Upper lobe of right lung (tissue), 1 donor: ENCODE measurements around the gene KCNIP1. TPM values are rescaled to one million over a fixed set of nuclear protein-coding genes. Genes with fewer than 3 reads are reported as not detected.

Experiments
- ATAC-seq: fragments of 200-7000 bp; cut with Tn5 transposase; one replicate; pipeline ENCODE4 v1.9.1; 2020; ENCODE audit warnings: mild to moderate bottlenecking, moderate library complexity
- DNase-seq: peaks from one replicate; pipeline ENCODE4 v3.0.0-alpha.2; 2020
- H3K27ac ChIP-seq: fragments of 200-600 bp; one replicate; pipeline ENCODE4 v1.8.0; 2022
- H3K27me3 ChIP-seq: fragments of 200-600 bp; one replicate; pipeline ENCODE4 v1.8.0; 2022; ENCODE audit warnings: mild to moderate bottlenecking
- H3K36me3 ChIP-seq: fragments of 200-600 bp; one replicate; pipeline ENCODE4 v1.8.0; 2022
- H3K4me1 ChIP-seq: fragments of 200-600 bp; one replicate; pipeline ENCODE4 v1.8.0; 2022
- H3K4me3 ChIP-seq: fragments of 200-600 bp; one replicate; pipeline ENCODE4 v1.8.0; 2022; ENCODE audit warnings: mild to moderate bottlenecking
- H3K9me3 ChIP-seq: fragments of 200-600 bp; one replicate; pipeline ENCODE4 v1.8.0; 2022
- CTCF ChIP-seq: fragments of 200-600 bp; IDR thresholded peaks from one replicate; pipeline ENCODE4 v1.8.0; 2022; ENCODE audit warnings: antibody characterized with exemption
- intact Hi-C: fragments of 100-400 bp; cut with DNase I; formaldehyde crosslinking; loops from one replicate; pipeline ENCODE4 v1.11.0; 2022
- total RNA-seq: library from RNA; stranded (reverse); fragmentation: NEBNext Ultra II Directional; extraction: Animal tissue kit (Norgen Biotek cat#: 25700); gene quantifications from one replicate; pipeline ENCODE4 v1.2.1, GENCODE V29; 2021
- donor health status: DM: no; HTN: yes; CAD: no; lungs with severe emphysema.

KCNIP1 gene
- total RNA-seq, 1 donor from 2014 or later = 2.7 TPM

- no peak overlapping the region for H3K27ac ChIP-seq
- DNase-seq (no peak), ATAC-seq (no peak)
- H3K36me3 ChIP-seq = no peaks in the 10 kb centered on the region
- H3K9me3 ChIP-seq = no peaks in the 10 kb centered on the region
- TF ChIP-seq CTCF = no peak
- H3K4me1 ChIP-seq = no peaks in the 10 kb centered on the region
- peaks cover 13% of the 10 kb centered on the region for H3K27me3 ChIP-seq
- intact Hi-C loops = no loop called here
- no peak overlapping the region for H3K4me3 ChIP-seq
Measured at GRCh38 chr5:170711300-170711699, 207.5 kb downstream of the KCNIP1 start.

- intact Hi-C loops = no loop called here
- Histone ChIP-seq H3K27me3 (peaks cover 14% of the 10 kb centered on the region), H3K27ac (no peak overlapping the region), H3K4me3 (no peak overlapping the region), H3K36me3 (no peaks in the 10 kb centered on the region), H3K9me3 (no peaks in the 10 kb centered on the region), H3K4me1 (no peaks in the 10 kb centered on the region)
- no peak for TF ChIP-seq CTCF
- DNase-seq (no peak), ATAC-seq (no peak)
Measured at GRCh38 chr5:170715141-170715540, 211.3 kb downstream of the KCNIP1 start.

- no peak overlapping the region for H3K4me3 ChIP-seq
- H3K27ac ChIP-seq = no peak overlapping the region
- no peak for ATAC-seq
- TF ChIP-seq CTCF = no peak
- intact Hi-C loops = no loop called here
- no peak for DNase-seq
- peaks cover 23% of the 10 kb centered on the region for H3K27me3 ChIP-seq
- H3K4me1 ChIP-seq = no peaks in the 10 kb centered on the region
- H3K9me3 ChIP-seq = no peaks in the 10 kb centered on the region
- no peaks in the 10 kb centered on the region for H3K36me3 ChIP-seq
Measured at GRCh38 chr5:170716396-170716795, 212.6 kb downstream of the KCNIP1 start.

- Histone ChIP-seq H3K9me3 (no peaks in the 10 kb centered on the region), H3K27me3 (peaks cover 11% of the 10 kb centered on the region), H3K36me3 (no peaks in the 10 kb centered on the region), H3K27ac (no peak overlapping the region), H3K4me1 (no peaks in the 10 kb centered on the region), H3K4me3 (no peak overlapping the region)
- intact Hi-C loops = no loop called here
- no peak for ATAC-seq
- no peak for TF ChIP-seq CTCF
- no peak for DNase-seq
Measured at GRCh38 chr5:170719551-170719950, 215.7 kb downstream of the KCNIP1 start.

- no peak for TF ChIP-seq CTCF
- H3K9me3 ChIP-seq = no peaks in the 10 kb centered on the region
- peaks cover 11% of the 10 kb centered on the region for H3K27me3 ChIP-seq
- intact Hi-C loops = no loop called here
- no peaks in the 10 kb centered on the region for H3K4me1 ChIP-seq
- no peak overlapping the region for H3K4me3 ChIP-seq
- DNase-seq (no peak), ATAC-seq (no peak)
- H3K36me3 ChIP-seq = no peaks in the 10 kb centered on the region
- no peak overlapping the region for H3K27ac ChIP-seq
Measured at GRCh38 chr5:170720179-170720578, 216.4 kb downstream of the KCNIP1 start.

- Histone ChIP-seq H3K4me1 (no peaks in the 10 kb centered on the region), H3K4me3 (no peak overlapping the region), H3K27ac (no peak overlapping the region), H3K9me3 (no peaks in the 10 kb centered on the region), H3K27me3 (peaks cover 11% of the 10 kb centered on the region), H3K36me3 (no peaks in the 10 kb centered on the region)
- TF ChIP-seq CTCF = no peak
- ATAC-seq (no peak), DNase-seq (no peak)
- intact Hi-C loops = no loop called here
Measured at GRCh38 chr5:170720984-170721383, 217.2 kb downstream of the KCNIP1 start.
